Activated CD8-positive, alpha-beta T cell treated with anti-CD3 and anti-CD28 coated beads for 36 hours (primary cell): Measurements from ENCODE around the gene PNRC1. TPM values are rescaled to one million over a fixed set of nuclear protein-coding genes. Genes with fewer than 3 reads are reported as not detected.
"Not testable (repeated sequence)": the region's sequence is repeated elsewhere in the genome, so short reads cannot be mapped to it uniquely, and the experiment has no call there.

Source experiments
- ATAC-seq: fragments of 200-7000 bp; cut with Tn5 transposase; one replicate; pipeline ENCODE4 v1.10.0; 2021; ENCODE audit warnings: mild to moderate bottlenecking, moderate library complexity
- CTCF ChIA-PET: fragments of 350-600 bp; sonication (Branson Sonifier 250); formaldehyde crosslinking; loops from one replicate; lab custom pipeline; 2021; ENCODE audit warnings: antibody characterized with exemption; lab: Charles Lee
- POLR2A ChIA-PET: fragments of 350-600 bp; sonication (Branson Sonifier 250); formaldehyde crosslinking; loops from one replicate; lab custom pipeline; 2021; ENCODE audit warnings: antibody characterized with exemption; lab: Charles Lee
- DNase-seq: peaks from one replicate; pipeline ENCODE4 v3.0.0-alpha.2; 2020
- H3K27ac Mint-ChIP-seq: one replicate; pipeline ENCODE4 v1.8.0; 2021; ENCODE audit warnings: mild to moderate bottlenecking, mixed read lengths
- H3K27me3 Mint-ChIP-seq: one replicate; pipeline ENCODE4 v1.8.0; 2021; ENCODE audit warnings: mixed read lengths
- H3K36me3 Mint-ChIP-seq: one replicate; pipeline ENCODE4 v1.8.0; 2021; ENCODE audit warnings: low read depth, mixed read lengths
- H3K4me1 Mint-ChIP-seq: one replicate; pipeline ENCODE4 v1.8.0; 2021; ENCODE audit warnings: low read depth, mixed read lengths
- H3K4me3 Mint-ChIP-seq: one replicate; pipeline ENCODE4 v1.8.0; 2021; ENCODE audit warnings: mild to moderate bottlenecking, moderate library complexity, mixed read lengths
- H3K9me3 Mint-ChIP-seq: one replicate; pipeline ENCODE4 v1.8.0; 2021; ENCODE audit warnings: mixed read lengths
- CTCF ChIP-seq: fragments of 200-600 bp; IDR thresholded peaks from one replicate; pipeline ENCODE4 v1.8.0; 2022; ENCODE audit warnings: antibody characterized with exemption, mild to moderate bottlenecking
- intact Hi-C: fragments of 100-400 bp; cut with micrococcal nuclease; formaldehyde crosslinking; loops from one replicate; pipeline ENCODE4 v1.10.0; 2022
- total RNA-seq, 2 experiments: library from RNA; stranded (reverse); gene quantifications; one replicate each; pipeline ENCODE4 v1.2.3, GENCODE V29; 2021

The PNRC1 gene
- total RNA-seq, 2 experiments from 2014 or later: 157 to 162 TPM

- ATAC-seq: no peak
- no peak for DNase-seq
- no peak for TF ChIP-seq CTCF
- Mint-ChIP-seq H3K9me3 (peaks cover 17% of the 10 kb centered on the region), H3K27me3 (no peaks in the 10 kb centered on the region), H3K4me3 (no peak overlapping the region), H3K4me1 (no peaks in the 10 kb centered on the region), H3K36me3 (peaks cover 6% of the 10 kb centered on the region), H3K27ac (no peak overlapping the region)
- intact Hi-C loops: no loop called here
- POLR2A ChIA-PET: no interaction called here
- CTCF ChIA-PET: no interaction called here
These were observed 45.1 kb upstream of the PNRC1 start for GRCh38 chr6:89035252-89036101.

- H3K36me3 Mint-ChIP-seq: peaks cover 6% of the 10 kb centered on the region
- H3K27me3 Mint-ChIP-seq: no peaks in the 10 kb centered on the region
- H3K27ac Mint-ChIP-seq: no peak overlapping the region
- ChIA-PET POLR2A (no interaction called here), CTCF (no interaction called here)
- DNase-seq (no peak), ATAC-seq (no peak)
- no peak overlapping the region for H3K4me3 Mint-ChIP-seq
- intact Hi-C loops: no loop called here
- H3K4me1 Mint-ChIP-seq: no peaks in the 10 kb centered on the region
- TF ChIP-seq CTCF: no peak
- peaks cover 17% of the 10 kb centered on the region for H3K9me3 Mint-ChIP-seq
These were observed 43.2 kb upstream of the PNRC1 start for GRCh38 chr6:89037141-89037900.

GRCh38 chr6:89037901-89038293, 42.7 kb upstream of the PNRC1 start:
- intact Hi-C loops, H3K36me3 Mint-ChIP-seq, DNase-seq, CTCF ChIA-PET, H3K27ac Mint-ChIP-seq, H3K4me3 Mint-ChIP-seq, H3K4me1 Mint-ChIP-seq, H3K27me3 Mint-ChIP-seq, ATAC-seq, POLR2A ChIA-PET: not testable (repeated sequence)
- peaks cover 17% of the 10 kb centered on the region for H3K9me3 Mint-ChIP-seq

- peaks cover 3% of the 10 kb centered on the region for H3K4me1 Mint-ChIP-seq
- peaks cover 16% of the 10 kb centered on the region for H3K9me3 Mint-ChIP-seq
- no peak overlapping the region for H3K4me3 Mint-ChIP-seq
- no peaks in the 10 kb centered on the region for H3K27me3 Mint-ChIP-seq
- H3K27ac Mint-ChIP-seq: no peak overlapping the region
- no peak for DNase-seq
- POLR2A ChIA-PET: no interaction called here
- CTCF ChIA-PET: no interaction called here
- intact Hi-C loops: no loop called here
- TF ChIP-seq CTCF: no peak
- peaks cover 6% of the 10 kb centered on the region for H3K36me3 Mint-ChIP-seq
- no peak for ATAC-seq
These were observed 37.9 kb upstream of the PNRC1 start for GRCh38 chr6:89042664-89043063.

- TF ChIP-seq CTCF: no peak
- Mint-ChIP-seq H3K4me3 (no peak overlapping the region), H3K4me1 (peaks cover 3% of the 10 kb centered on the region), H3K27ac (no peak overlapping the region), H3K36me3 (no peaks in the 10 kb centered on the region), H3K9me3 (peaks cover 2% of the 10 kb centered on the region), H3K27me3 (no peaks in the 10 kb centered on the region)
- POLR2A ChIA-PET: no interaction called here
- intact Hi-C loops: no loop called here
- DNase-seq: no peak
- CTCF ChIA-PET: no interaction called here
- ATAC-seq: no peak
These were observed 36.1 kb upstream of the PNRC1 start for GRCh38 chr6:89044328-89045010.
